Stimulated activated CD4-positive, alpha-beta T cell treated with anti-CD3 and anti-CD28 coated beads, Interleukin-12 subunit alpha, Interleukin-12 subunit beta, amount 100 ng/mL, for 4 hours (primary cell): ENCODE data around the gene PLEKHA8.
"Not testable (repeated sequence)": the region's sequence is repeated elsewhere in the genome, so short reads cannot be mapped to it uniquely, and the experiment has no call there.

Source experiments
- DNase-seq: peaks from one replicate; pipeline ENCODE4 v3.0.0-alpha.2; 2020

The PLEKHA8 gene

GRCh38 chr7:30068117-30068516 is 39.9 kb downstream of the PLEKHA8 start:
- no peak for DNase-seq

GRCh38 chr7:30069096-30069867 is 41.1 kb downstream of the PLEKHA8 start:
- DNase-seq: no peak

- DNase-seq: no peak
Observed at GRCh38 chr7:30070052-30070451, 41.8 kb downstream of the PLEKHA8 start.

- DNase-seq: no peak
Observed at GRCh38 chr7:30072735-30073134, 44.5 kb downstream of the PLEKHA8 start.

GRCh38 chr7:30074422-30075030 is 46.3 kb downstream of the PLEKHA8 start:
- DNase-seq: no peak

GRCh38 chr7:30076411-30076810 is 48.2 kb downstream of the PLEKHA8 start:
- DNase-seq: no peak

- DNase-seq: no peak
Observed at GRCh38 chr7:30078280-30078679, 50.1 kb downstream of the PLEKHA8 start.

GRCh38 chr7:30079880-30080279 is 51.7 kb downstream of the PLEKHA8 start:
- no peak for DNase-seq

- no peak for DNase-seq
Observed at GRCh38 chr7:30080818-30081217, 52.6 kb downstream of the PLEKHA8 start.

GRCh38 chr7:30082686-30083085 is 54.5 kb downstream of the PLEKHA8 start:
- DNase-seq: no peak

- DNase-seq: no peak
Observed at GRCh38 chr7:30083334-30083733, 55.1 kb downstream of the PLEKHA8 start.

GRCh38 chr7:30084212-30084611 is 56.0 kb downstream of the PLEKHA8 start:
- no peak for DNase-seq

- no peak for DNase-seq
Observed at GRCh38 chr7:30086529-30086928, 58.3 kb downstream of the PLEKHA8 start.

- DNase-seq: no peak
Observed at GRCh38 chr7:30087371-30087770, 59.2 kb downstream of the PLEKHA8 start.

GRCh38 chr7:30088362-30088761 is 60.1 kb downstream of the PLEKHA8 start:
- no peak for DNase-seq

- DNase-seq: no peak
Observed at GRCh38 chr7:30090111-30090510, 61.9 kb downstream of the PLEKHA8 start.

- no peak for DNase-seq
Observed at GRCh38 chr7:30091491-30091912, 63.3 kb downstream of the PLEKHA8 start.

- no peak for DNase-seq
Observed at GRCh38 chr7:30091987-30092386, 63.8 kb downstream of the PLEKHA8 start.

GRCh38 chr7:30093420-30093952 is 65.3 kb downstream of the PLEKHA8 start:
- no peak for DNase-seq

- DNase-seq: not testable (repeated sequence)
Observed at GRCh38 chr7:30098599-30098998, 70.4 kb downstream of the PLEKHA8 start.

GRCh38 chr7:30102281-30102680 is 74.1 kb downstream of the PLEKHA8 start:
- no peak for DNase-seq

GRCh38 chr7:30104157-30104556 is 75.9 kb downstream of the PLEKHA8 start:
- no peak for DNase-seq

- DNase-seq: no peak
Observed at GRCh38 chr7:30112103-30112713, 84.0 kb downstream of the PLEKHA8 start.

GRCh38 chr7:30113144-30113543 is 84.9 kb downstream of the PLEKHA8 start:
- DNase-seq: no peak
